GM12878 (cell line): ENCODE measurements around the gene HYDIN. TPM values are rescaled to one million over a fixed set of nuclear protein-coding genes. Genes with fewer than 3 reads are reported as not detected.

ENCODE experiments used
- ATAC-seq: fragments of 200-7000 bp; cut with Tn5 transposase; 3 replicates; pipeline ENCODE4 v1.9.1; 2020; ENCODE audit warnings: mild to moderate bottlenecking, moderate library complexity
- BruUV-seq: library from RNA; stranded (reverse); fragments of 400-500 nt; replicated peaks from 2 replicates; lab custom pipeline; 2021; lab: Mats Ljungman, UMichigan
- CTCF ChIA-PET: fragments of 300-600 bp; sonication (Branson Sonifier 250); formaldehyde crosslinking; extraction: SDS; loops from one replicate; lab custom pipeline; 2021; ENCODE audit warnings: inconsistent platforms; lab: Yijun Ruan, JAX
- POLR2A ChIA-PET: fragments of 350-600 bp; formaldehyde crosslinking; extraction: SDS; loops from one replicate; lab custom pipeline; 2021; ENCODE audit warnings: inconsistent platforms; lab: Charles Lee
- RAD21 ChIA-PET: fragments of 300-600 bp; sonication (Branson Sonifier 250); formaldehyde crosslinking; loops from one replicate; lab custom pipeline; 2023; ENCODE audit warnings: antibody characterized with exemption; ENCODE audit not compliant: unreplicated experiment; lab: Charles Lee
- SMC1A ChIA-PET: fragments of 300-600 bp; sonication (Branson Sonifier 250); formaldehyde crosslinking; loops from one replicate; lab custom pipeline; 2023; ENCODE audit not compliant: unreplicated experiment, uncharacterized antibody; lab: Charles Lee
- DNase-seq: peaks from one replicate; pipeline ENCODE4 v3.0.0-alpha.2; 2011; ENCODE audit warnings: low read depth, low spot score
- FAIRE-seq: peaks from 3 replicates; lab custom pipeline; 2011; peaks lifted over from hg19 to GRCh38; lab: Jason Lieb, UNC
- H2AFZ ChIP-seq: 2 replicates; pipeline ENCODE4 v1.6.0; 2011; ENCODE audit warnings: low read depth, low read length, control low read depth; ENCODE audit not compliant: control insufficient read depth
- H3K27ac ChIP-seq: 2 replicates; pipeline ENCODE4 v1.5.1; 2011; ENCODE audit warnings: control low read depth; ENCODE audit not compliant: control insufficient read depth, insufficient read depth
- H3K27me3 ChIP-seq, 2 experiments: replicated peaks in 1 of 2; 2 replicates each; pipeline versions ENCODE4 v1.6.0 to v1.6.1; 2011; ENCODE audit warnings: low read length in 1 of 2; ENCODE audit not compliant: control insufficient read depth in 2 of 2, insufficient read depth in 2 of 2
- H3K36me3 ChIP-seq, 2 experiments: 2 replicates each; pipeline ENCODE4 v1.5.1; 2011; ENCODE audit warnings: low read length in 1 of 2; ENCODE audit not compliant: control insufficient read depth in 2 of 2, insufficient read depth in 2 of 2
- H3K4me1 ChIP-seq: 2 replicates; pipeline ENCODE4 v1.6.1; 2011; ENCODE audit warnings: mild to moderate bottlenecking, low read length, moderate library complexity, mixed read lengths; ENCODE audit not compliant: control insufficient read depth, insufficient read depth
- H3K4me2 ChIP-seq: 2 replicates; pipeline ENCODE4 v1.6.0; 2011; ENCODE audit warnings: control low read depth; ENCODE audit not compliant: control insufficient read depth, insufficient read depth
- H3K4me3 ChIP-seq: fragments of 200-600 bp; sonication (generic); 2 replicates; pipeline ENCODE4 v1.5.1; 2016
- H3K79me2 ChIP-seq: 2 replicates; pipeline ENCODE4 v1.6.0; 2011; ENCODE audit warnings: low read length; ENCODE audit not compliant: control insufficient read depth, insufficient read depth
- H3K9ac ChIP-seq: 2 replicates; pipeline ENCODE4 v1.8.0; 2011; ENCODE audit warnings: low read length, control low read depth, mixed read lengths; ENCODE audit not compliant: control insufficient read depth, insufficient read depth
- H3K9me3 ChIP-seq: replicated peaks from 3 replicates; pipeline ENCODE4 v1.5.1; 2011; ENCODE audit warnings: mild to moderate bottlenecking, low read length; ENCODE audit not compliant: control insufficient read depth, insufficient read depth
- H4K20me1 ChIP-seq: 2 replicates; pipeline ENCODE4 v1.6.0; 2011; ENCODE audit not compliant: control insufficient read depth, insufficient read depth
- CHD2 ChIP-seq: IDR thresholded peaks from 2 replicates; pipeline ENCODE4 v1.6.1; 2011; ENCODE audit warnings: low read depth, low read length, improper control_type of control experiment, borderline replicate concordance
- HDGF ChIP-seq: fragments of 450-650 bp; IDR thresholded peaks from 2 replicates; pipeline ENCODE4 v1.6.1; 2016; ENCODE audit warnings: antibody characterized with exemption
- MYC ChIP-seq: IDR thresholded peaks from 2 replicates; pipeline ENCODE4 v1.6.1; 2011; ENCODE audit warnings: mild to moderate bottlenecking, low read length, moderate library complexity, inconsistent platforms; ENCODE audit not compliant: insufficient read depth, insufficient replicate concordance, insufficient read length, severe bottlenecking
- NFIC ChIP-seq: IDR thresholded peaks from 2 replicates; pipeline ENCODE4 v1.6.1; 2012; ENCODE audit warnings: low read depth, mild to moderate bottlenecking, inconsistent platforms, low read length, moderate library complexity
- NR2C1 ChIP-seq: fragments of 450-650 bp; IDR thresholded peaks from 2 replicates; pipeline ENCODE4 v1.6.1; 2017; ENCODE audit warnings: antibody characterized with exemption, mild to moderate bottlenecking, moderate library complexity
- SREBF2 ChIP-seq: IDR thresholded peaks from 2 replicates; pipeline ENCODE4 v1.6.1; 2012; ENCODE audit warnings: mild to moderate bottlenecking, low read length
- ZNF274 ChIP-seq: IDR thresholded peaks from one replicate; pipeline ENCODE4 v1.8.0; 2011; ENCODE audit not compliant: insufficient read length, insufficient read depth
- ZZZ3 ChIP-seq: IDR thresholded peaks from 2 replicates; pipeline ENCODE4 v1.6.1; 2011; ENCODE audit warnings: low read depth; ENCODE audit not compliant: control insufficient read depth, insufficient read length
- WGBS: methylation state at CpG from one replicate; pipeline ENCODE4 v1.1.6; 2016; ENCODE audit warnings: low lambda C conversion rate; ENCODE audit not compliant: insufficient replicate concordance, insufficient coverage; ENCODE audit errors: missing lambda C conversion rate; 5-methylcytosine and 5-hydroxymethylcytosine counted together
- in situ Hi-C: fragments of 300-500 bp; cut with MboI; formaldehyde crosslinking; loops from 9 replicates; pipeline ENCODE4 v1.14.3; 2018; ENCODE audit warnings: mixed read lengths
- intact Hi-C: fragments of 100-400 bp; cut with micrococcal nuclease; formaldehyde crosslinking; loops from one replicate; pipeline ENCODE4 v1.14.2; 2022; ENCODE audit not compliant: unreplicated experiment
- polyA plus RNA-seq, 11 experiments: library from polyadenylated mRNA; depleted of rRNA in 4 of 11; unstranded in 6 of 11; stranded (reverse) in 5 of 11; fragments of >200 nt; fragmentation: Nextera tagmentation in 4 of 11; fragmentation: Illumina TruSeq in 1 of 11; extraction: Ambion mirVana in 4 of 11; extraction: Trizol in 1 of 11; gene quantifications; 1 replicate in 1 of 11; 2 replicates in 10 of 11; pipeline versions ENCODE4 v1.2.1 to v1.2.3, GENCODE V29; 2011 to 2016; ENCODE audit warnings: inconsistent platforms in 2 of 11, missing spikeins in 2 of 11, low read depth in 1 of 11
- total RNA-seq, 4 experiments: library from RNA; depleted of rRNA in 3 of 4; stranded (reverse); fragments of >200 nt in 3 of 4; fragmentation: Illumina TruSeq in 1 of 4; extraction: Trizol in 1 of 4; gene quantifications; 2 replicates each; pipeline versions ENCODE4 v1.2.1 to v1.2.3, GENCODE V29; 2013 to 2021

Gene HYDIN
- total and polyA plus RNA-seq, 10 of the 15 experiments (the other 5 are each of a cell fraction or from before 2014, with no cell fraction given) = 0.01 to 0.30 (median 0.10) TPM; not detected in 7

GRCh38 chr16:71205482-71206131 is 24.9 kb downstream of the HYDIN start (continued):
- no peak for TF ChIP-seq NR2C1
- TF ChIP-seq ZZZ3 = no peak
- TF ChIP-seq, all 136 proteins: peak for 0

GRCh38 chr16:71203631-71204030 is 26.9 kb downstream of the HYDIN start:
- SMC1A ChIA-PET = interaction anchor here (1.1 kb wide), 1 partner anchor 11 kb away, joined by 3 read pairs; no protein-coding TSS in a partner anchor
- no peak for ATAC-seq
- Histone ChIP-seq H3K36me3 (no peaks in the 10 kb centered on the region), H3K9me3 (no peaks in the 10 kb centered on the region), H3K4me1 (no peaks in the 10 kb centered on the region), H2AFZ (no peak overlapping the region), H3K79me2 (no peaks in the 10 kb centered on the region), H4K20me1 (no peaks in the 10 kb centered on the region), H3K27me3 (no peaks in the 10 kb centered on the region), H3K4me2 (no peak overlapping the region), H3K4me3 (no peak overlapping the region)
- WGBS = 11% methylated on average over 2 of the region's 2 CpGs
- CTCF ChIA-PET = interaction anchor here (1.1 kb wide), 1 partner anchor 164 kb away, joined by 3 read pairs; no protein-coding TSS in a partner anchor
- POLR2A ChIA-PET = no interaction called here
- TF ChIP-seq MYC = no peak
- TF ChIP-seq SREBF2 = no peak
- TF ChIP-seq CHD2 = no peak
- no peak for TF ChIP-seq ZNF274
- TF ChIP-seq NFIC = no peak
- TF ChIP-seq HDGF = no peak
- TF ChIP-seq, all 136 proteins: peak for 0
- DNase-seq = no peak
- Histone ChIP-seq H3K9ac (no peak overlapping the region), H3K27ac (no peak overlapping the region)
- no peak for FAIRE-seq
- RAD21 ChIA-PET = no interaction called here
- intact Hi-C loops (no loop called here), in situ Hi-C loops (no loop called here)
- no TSS peak for BruUV-seq
